RWPE1 (cell line): Measurements from ENCODE around the gene FGF14.

Experiments used
- CTCF ChIA-PET: fragments of 350-600 bp; sonication (Branson Sonifier 250); formaldehyde crosslinking; extraction: SDS; loops from one replicate; lab custom pipeline; 2021; lab: Yijun Ruan, JAX
- POLR2A ChIA-PET: fragments of 400-600 bp; formaldehyde crosslinking; extraction: SDS; loops from one replicate; lab custom pipeline; 2020; ENCODE audit warnings: antibody characterized with exemption; ENCODE audit not compliant: low non-redundant PET; lab: Yijun Ruan, JAX
- DNase-seq: peaks from one replicate; pipeline ENCODE4 v3.0.0; 2012; ENCODE audit warnings: low spot score
- H3K27ac ChIP-seq: fragments of 450-650 bp; 2 replicates; pipeline ENCODE4 v1.5.1; 2017
- TF ChIP-seq, protein P1 (sequence below): fragments of 450-650 bp; conservative IDR thresholded peaks from 2 replicates; pipeline ENCODE4 v1.5.1; 2017; ENCODE audit warnings: low read depth, mild to moderate bottlenecking

The FGF14 gene

DNA sequence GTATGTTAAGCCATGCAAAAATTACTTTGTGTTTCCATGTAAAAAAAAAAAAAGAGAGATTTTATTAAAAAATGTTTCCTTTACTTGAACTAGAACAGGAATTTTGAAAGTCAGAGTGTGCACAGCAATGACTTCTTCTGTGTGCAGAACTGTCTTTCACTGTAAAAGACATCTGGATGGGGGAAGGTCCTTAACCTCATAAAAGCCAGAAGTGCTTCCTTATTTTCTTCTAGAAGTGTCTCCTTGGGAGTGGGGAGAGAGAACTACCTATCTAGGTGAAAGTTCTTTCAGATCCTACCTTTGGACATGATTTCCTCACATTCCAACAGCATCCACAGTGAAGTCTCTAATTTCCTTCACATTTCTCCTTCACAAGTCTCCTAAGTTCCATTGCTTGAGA is 360.3 kb downstream of the FGF14 start:
- TF ChIP-seq, protein P1, sequence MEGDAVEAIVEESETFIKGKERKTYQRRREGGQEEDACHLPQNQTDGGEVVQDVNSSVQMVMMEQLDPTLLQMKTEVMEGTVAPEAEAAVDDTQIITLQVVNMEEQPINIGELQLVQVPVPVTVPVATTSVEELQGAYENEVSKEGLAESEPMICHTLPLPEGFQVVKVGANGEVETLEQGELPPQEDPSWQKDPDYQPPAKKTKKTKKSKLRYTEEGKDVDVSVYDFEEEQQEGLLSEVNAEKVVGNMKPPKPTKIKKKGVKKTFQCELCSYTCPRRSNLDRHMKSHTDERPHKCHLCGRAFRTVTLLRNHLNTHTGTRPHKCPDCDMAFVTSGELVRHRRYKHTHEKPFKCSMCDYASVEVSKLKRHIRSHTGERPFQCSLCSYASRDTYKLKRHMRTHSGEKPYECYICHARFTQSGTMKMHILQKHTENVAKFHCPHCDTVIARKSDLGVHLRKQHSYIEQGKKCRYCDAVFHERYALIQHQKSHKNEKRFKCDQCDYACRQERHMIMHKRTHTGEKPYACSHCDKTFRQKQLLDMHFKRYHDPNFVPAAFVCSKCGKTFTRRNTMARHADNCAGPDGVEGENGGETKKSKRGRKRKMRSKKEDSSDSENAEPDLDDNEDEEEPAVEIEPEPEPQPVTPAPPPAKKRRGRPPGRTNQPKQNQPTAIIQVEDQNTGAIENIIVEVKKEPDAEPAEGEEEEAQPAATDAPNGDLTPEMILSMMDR: no peak
- CTCF ChIA-PET: no interaction called here
- DNase-seq: no peak

DNA sequence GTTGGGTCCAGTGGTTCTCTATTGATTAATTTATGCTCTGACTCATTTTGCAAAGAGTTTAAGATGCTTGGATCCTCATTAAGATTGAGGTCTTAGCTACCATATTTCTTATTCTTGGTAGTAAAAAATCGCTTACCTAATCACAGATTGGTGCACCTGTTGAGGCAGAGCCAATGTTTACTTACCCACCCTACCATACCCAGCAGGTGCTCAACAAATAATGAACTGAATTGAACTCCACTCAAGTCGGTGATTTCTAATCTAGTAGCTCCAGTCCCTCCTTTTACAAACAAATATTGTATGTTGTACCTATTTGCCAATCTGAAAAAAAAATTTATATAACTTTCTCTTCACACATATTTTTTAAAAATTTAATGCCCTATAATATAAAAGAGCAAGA is 361.0 kb downstream of the FGF14 start:
- POLR2A ChIA-PET: no interaction called here
- no peak overlapping the region for H3K27ac ChIP-seq
- DNase-seq: no peak
- CTCF ChIA-PET: no interaction called here
- TF ChIP-seq, protein P1: no peak

More for the DNA sequence above, 360.3 kb downstream of the FGF14 start:
- no peak overlapping the region for H3K27ac ChIP-seq
- POLR2A ChIA-PET: no interaction called here

DNA sequence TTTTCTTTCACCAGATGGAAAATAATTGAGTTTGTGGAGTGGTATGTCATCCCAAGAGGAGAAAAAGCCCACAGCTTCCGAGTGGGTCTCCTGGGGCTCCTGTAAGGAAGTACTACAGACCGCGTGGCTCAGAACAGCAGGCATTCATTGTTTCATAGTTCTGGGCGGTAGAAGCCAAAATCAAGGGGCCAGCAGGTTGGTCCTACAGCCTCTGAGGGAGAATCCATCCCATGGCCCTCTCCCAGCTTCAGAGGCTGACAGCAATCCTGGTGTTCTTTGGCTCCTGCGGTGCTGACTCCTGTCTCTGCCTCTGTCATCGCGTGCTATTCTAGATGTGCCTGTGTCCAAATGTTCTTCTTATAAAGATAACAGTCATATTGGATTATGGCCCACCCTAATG is 362.6 kb downstream of the FGF14 start:
- POLR2A ChIA-PET: no interaction called here
- H3K27ac ChIP-seq: no peak overlapping the region
- TF ChIP-seq, protein P1: no peak
- no peak for DNase-seq
- CTCF ChIA-PET: no interaction called here

DNA sequence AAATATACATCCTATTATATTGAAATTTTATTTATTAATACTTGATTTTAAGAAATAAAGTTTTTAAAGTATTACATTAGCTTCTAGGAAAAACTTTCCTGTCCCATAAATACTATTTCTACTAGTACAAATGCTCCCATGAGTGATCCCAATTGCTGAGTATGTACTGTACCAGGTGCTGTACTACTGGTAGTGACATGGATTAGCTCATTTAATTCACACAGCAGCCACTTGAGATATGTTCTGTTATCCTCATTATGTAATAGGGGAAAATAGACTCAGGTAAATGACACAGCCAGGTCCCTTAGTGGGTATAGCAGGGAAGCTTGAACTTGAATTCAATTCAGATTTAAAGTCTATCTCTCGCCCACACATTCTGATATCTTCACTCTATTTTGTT is 363.1 kb downstream of the FGF14 start:
- ChIA-PET POLR2A (no interaction called here), CTCF (no interaction called here)
- TF ChIP-seq, protein P1: no peak
- no peak for DNase-seq
- no peak overlapping the region for H3K27ac ChIP-seq

DNA sequence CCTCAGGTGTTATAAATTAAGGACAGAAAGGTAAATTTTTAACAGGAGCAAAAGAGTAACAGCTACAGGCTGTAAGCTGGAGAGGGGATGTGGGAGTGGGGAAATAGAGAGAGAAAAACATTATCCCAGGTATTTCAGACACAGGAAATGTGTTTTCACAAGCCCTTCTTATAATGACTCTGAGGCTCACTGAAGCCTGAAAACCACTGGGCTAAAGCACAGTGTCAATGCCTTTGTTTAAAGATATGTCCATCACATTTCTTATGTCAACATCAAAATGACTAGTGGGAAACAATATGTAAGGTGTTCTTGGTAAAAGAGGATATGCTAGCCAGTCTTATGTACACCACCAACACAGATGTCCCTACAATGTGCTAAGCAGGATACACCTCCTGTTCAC is 365.9 kb downstream of the FGF14 start:
- CTCF ChIA-PET: interaction anchor here (0.5 kb wide), 1 partner anchor 107 kb away, joined by 5 read pairs; no protein-coding TSS in a partner anchor

DNA sequence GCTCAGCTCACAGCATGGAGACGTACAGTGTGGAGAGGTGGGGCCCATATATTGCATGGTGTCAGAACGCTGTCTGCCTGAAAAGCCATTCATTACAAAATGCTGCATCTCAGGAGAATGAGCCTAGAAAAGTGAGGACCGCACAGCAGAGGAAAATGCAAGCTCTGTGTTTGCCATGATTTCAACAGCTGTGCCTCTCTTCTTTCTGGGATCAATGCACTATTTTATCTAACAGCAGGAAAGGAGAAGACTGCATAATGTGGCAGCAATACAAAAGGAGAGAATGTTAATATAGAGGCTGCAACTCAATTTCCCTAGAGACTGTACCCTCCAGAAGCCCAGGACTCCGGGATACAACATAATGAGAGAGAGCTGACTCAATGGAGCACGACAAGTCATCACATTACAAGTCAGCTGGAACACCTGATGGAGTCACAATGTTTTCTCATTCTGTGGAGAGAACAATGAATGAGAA is 368.0 kb downstream of the FGF14 start:
- H3K27ac ChIP-seq: no peak overlapping the region
- ChIA-PET CTCF (no interaction called here), POLR2A (no interaction called here)
- no peak for DNase-seq
- TF ChIP-seq, protein P1: no peak

More for the DNA sequence above, 365.9 kb downstream of the FGF14 start:
- H3K27ac ChIP-seq: no peak overlapping the region
- no peak for DNase-seq
- POLR2A ChIA-PET: no interaction called here
- TF ChIP-seq, protein P1: no peak

DNA sequence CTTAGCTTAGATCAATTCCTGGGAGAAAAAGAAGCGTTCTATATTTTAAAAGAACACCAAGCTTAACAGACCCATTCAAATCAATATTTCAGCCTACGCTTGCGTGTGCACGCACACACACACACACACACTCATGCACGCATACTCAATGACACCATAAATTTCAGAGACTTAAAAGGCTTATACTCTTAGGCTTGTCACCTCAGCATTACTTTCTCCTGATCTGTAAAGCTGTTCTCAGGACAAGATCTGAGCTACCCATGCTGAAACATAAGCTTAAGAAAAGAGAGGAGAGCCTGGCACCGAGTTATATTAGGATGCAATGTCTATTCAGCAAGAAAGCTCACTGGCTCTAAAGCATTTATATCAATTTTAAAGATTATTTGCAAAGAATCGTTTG is 368.5 kb downstream of the FGF14 start:
- CTCF ChIA-PET: no interaction called here
- no peak for DNase-seq

More for the DNA sequence above, 368.5 kb downstream of the FGF14 start:
- TF ChIP-seq, protein P1: no peak
- POLR2A ChIA-PET: no interaction called here
- H3K27ac ChIP-seq: no peak overlapping the region
